ENCODE data around the gene C5.

GRCh38 chr9:120931231-120932085 is 118.6 kb downstream of the C5 start:
- TF ChIP-seq CTCF (IDR thresholded peaks at IDR 0.05) (no peak), POLR2A (IDR thresholded peaks at IDR 0.05) (no peak)

All from Peyer's patch (tissue), 4 donors.